GM13977 (cell line): ENCODE measurements around the gene UBL4A.

ENCODE experiments used
- DNase-seq: peaks from one replicate; pipeline ENCODE4 v3.0.0; 2012; ENCODE audit warnings: low spot score
- CTCF ChIP-seq: IDR thresholded peaks from 2 replicates; pipeline ENCODE4 v1.5.1; 2012; ENCODE audit warnings: mild to moderate bottlenecking, control low read depth; ENCODE audit not compliant: insufficient read depth; ENCODE audit errors: extremely low read depth, missing control alignments
- in situ Hi-C: fragments of 300-500 bp; cut with MboI; formaldehyde crosslinking; loops from one replicate; pipeline ENCODE4 v1.12.0; 2022; ENCODE audit warnings: low sequenced_read_pairs, low pct_unique_long_range_greater_than_20kb, mixed read lengths, inconsistent platforms; ENCODE audit not compliant: unreplicated experiment

Gene UBL4A

GRCh38 chrX:154435171-154435733 lies 51.2 kb downstream of the UBL4A start:
- TF ChIP-seq CTCF: no peak
- in situ Hi-C loops: no loop called here
- no peak for DNase-seq

- TF ChIP-seq CTCF: no peak
- in situ Hi-C loops: no loop called here
- DNase-seq: no peak
Observed at GRCh38 chrX:154434394-154435168, 51.8 kb downstream of the UBL4A start.
